T-helper 2 cell treated with Interferon-gamma antibody and Interleukin-4, amounts not matched to agents 100 ng/mL and 5 ng/mL, for 36 hours (primary cell): Measurements from ENCODE around the gene CUL5. TPM values are rescaled to one million over a fixed set of nuclear protein-coding genes. Genes with fewer than 3 reads are reported as not detected.

Experiments used
- intact Hi-C: fragments of 100-400 bp; cut with micrococcal nuclease; formaldehyde crosslinking; loops from one replicate; pipeline ENCODE4 v1.15.1; 2023
- total RNA-seq: library from RNA; stranded (reverse); gene quantifications from 2 replicates; pipeline ENCODE4 v1.2.3, GENCODE V29; 2022

CUL5 gene
- 30.6 and 31.6 TPM in 2 replicates for total RNA-seq

DNA sequence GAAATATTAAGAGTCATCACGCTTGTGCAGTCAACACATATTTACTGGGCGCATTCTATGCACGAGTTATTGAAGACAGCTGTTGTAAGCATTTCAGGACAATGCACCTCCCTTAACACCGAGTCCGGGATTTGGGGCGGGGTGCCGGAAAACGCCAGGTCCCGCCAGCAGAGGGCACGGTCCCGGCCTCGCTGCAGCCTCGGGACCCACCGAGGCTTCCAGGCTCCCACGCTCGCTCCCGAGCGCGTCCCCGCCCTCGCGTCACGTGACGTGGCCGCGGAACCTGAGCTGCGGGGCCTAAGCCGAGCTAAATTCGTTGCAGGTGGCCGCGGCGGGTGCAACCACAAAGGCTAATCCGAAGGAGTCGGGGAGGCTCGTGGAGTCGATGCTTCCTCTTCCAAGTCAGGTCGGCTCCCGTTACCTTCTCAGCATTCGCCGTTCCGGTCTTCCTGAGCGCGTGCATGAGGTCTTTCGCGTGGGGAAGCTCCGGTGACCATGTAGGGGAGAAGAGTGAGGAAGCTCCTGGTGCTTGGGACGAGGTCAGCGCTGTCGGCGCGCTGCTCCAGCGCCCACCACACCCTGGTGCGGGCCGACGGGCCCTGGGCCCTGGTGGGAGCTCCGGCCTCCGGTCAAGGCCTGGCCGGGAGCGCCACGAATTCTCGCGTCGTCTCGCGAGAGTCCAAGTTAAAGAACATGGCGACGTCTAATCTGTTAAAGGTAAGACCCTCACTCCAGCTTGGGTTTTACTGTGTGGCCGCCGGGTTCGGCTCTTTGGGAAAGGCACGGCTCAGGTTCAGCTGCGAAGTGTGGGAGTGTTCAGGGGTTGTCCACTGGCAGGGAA lies at the start of gene CUL5:
Gene CUL5, plus strand, starts transcription at position 243 of the 841 bp plus-strand sequence. Its CDS starts 451 bp downstream, at position 694.
- intact Hi-C loops, result loop anchor here (1.0 to 2.0 kb wide), 9 partner anchors 81 to 656 kb away; partner anchors contain the start of genes ACAT1, ALKBH8, C11orf65 and DDX10

DNA sequence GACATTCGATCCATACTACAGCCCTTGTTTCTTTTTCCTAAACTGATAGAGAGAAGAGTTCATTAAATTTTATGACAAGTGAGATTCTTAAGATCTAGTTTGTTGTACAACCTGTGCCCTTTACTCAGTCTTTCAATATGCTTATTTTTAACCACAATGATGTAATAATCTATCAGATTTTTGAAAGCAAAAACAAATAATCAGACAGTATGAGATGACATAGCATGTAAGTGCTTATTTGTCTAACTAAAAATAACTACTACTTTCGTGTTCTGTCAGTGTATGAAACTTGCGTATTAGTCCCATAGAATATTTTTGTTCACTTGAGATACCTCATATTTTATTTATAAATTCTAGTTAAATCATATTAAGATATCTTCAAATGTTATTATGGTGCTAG lies 47.2 kb upstream of the CUL5 start:
- intact Hi-C loops, result no loop called here

DNA sequence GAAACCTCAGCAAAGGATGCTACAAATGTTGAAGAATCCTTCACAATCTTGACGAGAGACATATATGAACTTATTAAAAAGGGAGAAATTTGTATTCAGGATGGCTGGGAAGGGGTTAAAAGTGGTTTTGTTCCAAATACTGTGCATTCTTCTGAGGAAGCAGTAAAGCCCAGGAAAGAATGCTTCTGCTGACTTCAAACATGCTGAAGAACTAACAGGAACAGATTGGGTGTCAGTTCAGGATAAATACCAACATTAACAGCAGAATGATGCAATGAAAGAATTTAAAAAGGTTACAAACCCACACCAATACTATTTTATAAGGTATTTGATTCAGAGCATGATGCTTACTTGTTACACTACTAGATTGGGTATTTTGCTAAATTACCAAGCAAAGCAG lies 46.5 kb upstream of the CUL5 start:
- intact Hi-C loops, result no loop called here

DNA sequence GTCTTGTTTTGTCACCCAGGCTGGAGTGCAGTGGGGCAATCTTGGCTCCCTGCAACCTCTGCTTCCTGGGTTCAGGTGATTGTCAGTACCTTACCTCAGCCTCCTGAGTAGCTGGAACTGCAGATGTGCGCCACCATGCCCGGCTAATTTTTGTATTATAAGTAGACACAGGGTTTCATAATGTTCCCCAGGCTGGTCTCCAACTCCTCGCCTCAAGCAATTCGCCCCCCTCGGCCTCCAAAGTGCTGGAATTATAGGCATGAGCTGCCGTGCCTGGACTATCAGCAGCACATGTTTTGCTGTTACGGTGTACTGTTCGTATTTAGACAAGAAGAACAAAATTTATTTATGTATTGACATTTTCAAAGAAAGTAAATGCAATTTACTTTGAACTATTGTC lies 45.6 kb upstream of the CUL5 start:
- intact Hi-C loops, result no loop called here

DNA sequence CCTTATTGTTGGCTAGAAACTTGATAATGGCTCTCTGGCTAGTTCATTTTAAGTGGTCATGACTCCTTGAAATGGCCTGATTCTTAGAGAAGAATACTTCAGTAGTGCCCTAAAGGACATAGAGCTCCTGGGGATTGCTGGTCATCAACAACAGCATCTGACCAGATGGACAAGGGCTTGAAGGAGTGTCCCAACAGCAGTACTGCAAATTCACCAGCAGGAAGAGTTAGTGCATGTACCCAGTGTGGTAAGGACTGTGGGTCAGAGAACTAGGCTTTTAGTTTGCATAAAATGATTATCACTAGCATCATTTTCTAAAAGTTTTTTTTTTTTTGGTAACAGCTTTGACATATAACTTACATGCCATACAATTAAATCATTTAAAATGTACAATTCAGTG lies 39.5 kb upstream of the CUL5 start:
- intact Hi-C loops, result no loop called here

DNA sequence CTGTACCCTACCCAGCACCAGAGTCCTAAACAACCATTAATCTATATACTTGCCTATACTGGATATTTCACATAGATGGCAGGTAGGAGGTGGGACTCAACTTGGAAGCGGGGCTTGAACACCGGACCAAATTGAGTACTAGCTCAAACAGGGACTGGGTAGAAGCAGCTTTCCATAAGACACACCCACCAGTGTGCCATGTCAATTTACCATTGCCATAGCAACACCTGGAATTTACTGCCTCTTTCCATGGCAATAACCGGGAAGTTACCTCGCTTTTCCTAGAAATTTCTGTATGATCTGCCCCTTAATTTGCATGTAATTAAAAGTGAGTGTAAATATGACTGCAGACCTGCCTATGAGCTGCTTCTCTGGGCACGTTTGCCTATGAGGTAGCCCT lies 38.6 kb upstream of the CUL5 start:
- intact Hi-C loops, result no loop called here

DNA sequence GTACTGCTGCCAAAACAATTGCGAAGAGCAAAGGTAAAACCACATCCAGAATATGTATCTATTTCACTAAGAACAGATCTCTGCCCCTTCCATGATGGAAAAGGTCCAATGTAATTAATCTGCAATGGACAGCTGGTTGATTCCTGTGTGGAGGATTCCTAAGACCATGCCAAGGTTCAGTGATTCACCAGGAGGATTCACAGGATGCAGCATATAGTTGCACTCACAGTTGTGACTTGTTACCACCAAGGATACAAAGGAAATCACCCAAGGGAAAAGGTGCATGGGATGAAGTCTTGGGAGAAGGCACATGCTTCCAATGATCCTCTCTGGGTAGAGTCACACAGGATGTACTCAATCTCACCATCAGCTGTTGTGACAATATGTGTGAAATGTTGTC lies 35.1 kb upstream of the CUL5 start:
- intact Hi-C loops, result no loop called here

DNA sequence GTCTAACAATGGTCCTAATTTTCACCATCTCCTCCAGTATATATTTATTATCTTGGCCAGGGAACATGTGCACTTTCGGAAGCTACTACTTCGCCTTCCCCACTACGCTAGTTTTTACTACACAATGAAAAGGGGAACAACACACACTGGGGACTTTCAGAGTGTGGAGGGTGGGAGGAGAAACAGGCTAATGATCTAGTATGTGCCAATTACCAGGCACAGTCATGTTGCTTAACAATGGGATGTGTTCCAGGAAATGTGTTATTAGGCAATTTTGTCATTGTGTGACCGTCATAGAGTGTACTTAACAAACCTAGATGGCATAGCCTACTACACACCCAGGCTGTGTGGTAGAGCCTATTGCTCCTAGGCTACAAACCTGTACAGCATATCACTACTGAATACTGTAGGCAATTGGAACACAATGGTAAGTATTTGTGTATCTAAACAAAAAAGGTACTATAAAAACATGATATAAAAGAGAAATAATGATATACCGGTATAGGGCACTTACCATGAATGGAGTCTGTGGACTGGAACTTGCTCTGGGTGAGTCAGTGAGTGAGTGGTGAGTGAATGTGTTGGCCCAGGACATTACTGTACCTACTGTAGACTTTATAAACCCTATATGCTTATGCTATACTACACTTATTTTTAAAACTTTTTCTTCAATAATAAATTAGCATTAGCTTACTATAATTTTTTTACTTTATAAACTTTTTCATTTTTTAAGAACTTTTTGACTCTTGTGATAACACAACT lies 20.1 kb upstream of the CUL5 start:
- intact Hi-C loops, result no loop called here

DNA sequence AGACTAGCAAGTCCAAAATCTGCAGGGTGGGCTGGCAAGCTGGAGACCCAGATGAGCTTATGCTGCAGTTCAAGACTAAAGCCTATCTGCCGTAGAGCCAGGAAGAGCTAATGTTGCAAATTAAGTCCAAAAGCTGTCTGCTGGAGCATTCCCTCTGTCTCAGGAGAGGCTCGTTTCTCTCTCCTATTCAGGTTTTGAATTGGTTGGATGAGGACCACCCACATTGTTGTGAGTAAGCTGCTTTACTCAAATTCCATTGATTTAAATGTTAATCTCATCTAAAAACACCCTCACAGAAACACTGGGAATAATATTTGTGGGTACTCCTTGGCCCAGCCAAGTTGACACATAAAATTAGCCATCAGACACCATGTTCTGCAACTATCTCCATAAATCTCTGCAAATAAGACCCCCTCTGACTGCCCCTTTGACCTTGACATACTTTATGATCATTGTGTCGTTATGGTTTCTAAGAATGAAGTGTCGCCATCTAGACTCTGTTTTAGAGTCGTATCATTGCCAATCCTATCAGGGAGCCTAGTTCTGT lies 16.8 kb upstream of the CUL5 start:
- intact Hi-C loops, result no loop called here

DNA sequence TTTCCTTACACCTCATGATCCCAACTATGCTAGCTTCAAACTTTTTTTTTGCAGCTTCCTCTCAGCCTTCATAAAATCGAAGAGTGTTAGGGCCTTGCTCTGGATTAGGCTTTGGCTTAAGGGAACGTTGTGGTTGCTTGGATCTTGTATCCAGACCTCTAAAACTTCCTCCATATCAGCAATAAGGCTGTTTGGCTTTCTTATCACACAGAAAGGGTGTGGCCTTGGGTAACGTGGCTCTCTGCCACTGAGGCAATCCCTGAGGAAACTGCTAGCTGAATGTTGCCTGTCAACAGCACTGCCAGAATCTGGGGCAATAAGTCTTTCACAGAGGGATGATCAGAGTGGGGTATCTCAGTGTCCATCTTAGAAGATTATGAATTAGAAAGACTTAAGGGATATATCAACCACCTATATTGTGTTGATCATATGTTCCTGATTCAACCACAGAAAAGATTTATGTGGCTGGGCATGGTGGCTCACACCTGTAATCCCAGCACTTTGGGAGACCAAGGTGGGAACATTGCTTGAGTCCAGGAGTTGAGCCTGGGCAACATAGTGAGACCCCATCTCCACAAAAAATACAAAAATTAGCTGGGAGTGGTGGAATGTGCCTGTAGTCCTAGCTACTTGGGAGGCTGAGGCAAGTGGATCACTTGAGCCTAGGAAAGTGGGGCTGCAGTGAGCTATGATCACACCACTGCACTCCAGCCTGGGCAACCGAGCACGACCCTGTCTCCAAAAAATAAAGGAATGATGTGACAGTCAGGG lies 12.5 kb upstream of the CUL5 start:
- intact Hi-C loops, result no loop called here

DNA sequence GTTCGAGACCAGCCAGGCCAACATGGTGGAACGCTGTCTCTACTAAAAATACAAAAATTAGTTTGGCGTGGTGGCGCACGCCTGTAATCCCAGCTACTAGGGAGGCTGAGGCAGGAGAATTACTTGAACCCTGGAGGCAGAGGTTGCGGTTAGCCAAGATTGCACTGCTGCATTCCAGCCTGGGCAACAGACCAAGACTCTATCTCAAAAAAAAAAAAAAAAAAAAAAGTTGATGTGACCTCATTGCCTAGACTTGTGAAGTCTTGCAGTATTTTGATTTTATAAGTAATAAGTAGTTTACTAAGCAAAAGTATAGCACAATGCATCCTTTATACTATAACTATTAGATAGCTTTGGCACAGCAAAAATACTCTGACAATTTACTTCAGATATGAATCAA lies 9.9 kb upstream of the CUL5 start:
- intact Hi-C loops, result no loop called here

DNA sequence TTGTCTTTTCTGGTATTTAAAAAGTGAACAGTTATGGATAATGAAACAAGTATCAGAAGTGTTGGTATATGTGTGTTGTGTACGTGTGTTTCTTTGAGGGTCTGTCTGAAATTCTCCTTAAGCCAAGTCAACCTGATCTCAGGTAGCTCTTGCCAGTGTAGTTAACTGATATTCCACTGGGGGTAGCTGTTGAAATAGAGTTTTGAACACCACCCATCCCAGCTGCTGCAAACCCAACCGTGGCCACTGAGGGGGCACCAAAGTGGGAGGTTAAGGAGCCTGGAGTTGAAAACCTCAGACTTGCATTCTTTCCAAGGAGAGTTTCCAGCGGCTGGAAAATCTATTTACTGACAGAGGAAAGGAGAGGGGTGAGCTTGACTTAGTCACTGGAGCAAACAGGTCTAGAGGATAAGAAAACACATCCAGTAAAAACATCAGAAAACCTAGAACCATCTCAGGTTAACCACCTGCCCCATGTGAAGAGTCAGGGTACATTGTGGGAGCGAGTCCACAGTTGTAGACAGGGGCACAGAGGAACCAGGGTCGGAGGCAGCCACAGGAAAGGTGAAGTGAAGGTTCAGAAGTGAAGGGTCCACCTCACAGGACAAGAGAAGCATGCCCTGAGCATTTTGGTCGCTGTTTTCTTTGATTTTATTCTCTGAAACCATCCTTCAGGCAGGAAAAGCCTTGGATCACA lies 8.8 kb upstream of the CUL5 start:
- intact Hi-C loops, result no loop called here

DNA sequence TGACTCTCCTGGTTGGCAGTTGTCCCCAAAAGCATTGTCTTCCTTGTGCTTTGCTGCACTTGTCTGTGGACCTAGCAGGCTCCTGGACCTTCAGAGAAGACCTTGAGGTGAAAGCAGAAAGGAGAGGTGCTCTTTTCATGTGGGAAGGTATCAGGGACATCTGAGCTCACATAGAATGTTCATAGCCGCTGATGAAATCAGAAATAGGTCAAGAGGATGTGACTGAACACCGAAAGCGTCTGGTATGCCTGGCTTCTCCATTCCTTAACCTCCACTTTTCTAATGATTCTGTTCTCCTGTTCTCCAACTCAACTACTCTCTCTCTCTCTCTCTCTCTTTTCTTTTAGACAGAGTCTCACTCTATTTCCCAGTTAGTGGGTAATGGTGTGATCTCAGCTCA lies 6.2 kb upstream of the CUL5 start:
- intact Hi-C loops, result no loop called here

DNA sequence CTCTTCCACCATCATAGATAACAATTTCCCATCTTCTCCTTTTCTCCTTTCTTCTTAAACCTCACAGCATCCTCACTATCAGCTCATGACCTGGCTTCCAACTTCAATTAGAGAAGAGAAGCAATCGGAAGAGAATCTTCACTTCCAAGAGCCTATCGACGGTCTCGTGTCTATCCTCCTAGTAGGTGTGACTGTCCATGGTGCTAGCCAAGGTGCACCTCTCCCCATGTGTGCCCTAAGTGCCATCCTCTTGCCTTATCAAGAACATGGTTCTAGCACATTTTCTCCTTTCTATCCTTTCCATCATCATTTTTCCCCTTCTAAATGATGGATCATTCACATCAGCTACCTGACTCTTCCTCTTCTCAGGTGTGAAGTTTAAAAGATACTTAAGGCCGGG lies 5.1 kb upstream of the CUL5 start:
- intact Hi-C loops, result no loop called here

DNA sequence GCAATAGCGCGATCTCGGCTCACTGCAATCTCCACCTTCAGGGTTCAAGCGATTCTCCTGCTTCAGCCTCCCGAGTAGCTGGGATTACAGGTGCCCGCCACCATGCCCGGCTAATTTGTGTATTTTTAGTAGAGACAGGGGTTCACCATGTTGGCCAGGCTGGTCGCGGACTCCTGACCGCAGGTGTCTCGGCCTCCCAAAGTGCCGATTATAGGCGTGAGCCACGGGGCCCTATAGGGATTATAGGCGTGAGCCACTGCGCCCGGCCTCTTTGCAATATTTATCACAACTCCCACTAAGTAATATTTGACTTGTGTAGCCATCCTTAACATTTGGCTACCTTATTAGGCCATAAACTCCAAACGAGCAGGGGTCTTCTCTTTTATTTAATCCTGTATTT lies 879 bp upstream of the CUL5 start:
- intact Hi-C loops, result loop anchor here (1.0 to 2.0 kb wide), 7 partner anchors 80 to 657 kb away; partner anchors contain the start of genes ACAT1, ALKBH8, DDX10 and EXPH5

DNA sequence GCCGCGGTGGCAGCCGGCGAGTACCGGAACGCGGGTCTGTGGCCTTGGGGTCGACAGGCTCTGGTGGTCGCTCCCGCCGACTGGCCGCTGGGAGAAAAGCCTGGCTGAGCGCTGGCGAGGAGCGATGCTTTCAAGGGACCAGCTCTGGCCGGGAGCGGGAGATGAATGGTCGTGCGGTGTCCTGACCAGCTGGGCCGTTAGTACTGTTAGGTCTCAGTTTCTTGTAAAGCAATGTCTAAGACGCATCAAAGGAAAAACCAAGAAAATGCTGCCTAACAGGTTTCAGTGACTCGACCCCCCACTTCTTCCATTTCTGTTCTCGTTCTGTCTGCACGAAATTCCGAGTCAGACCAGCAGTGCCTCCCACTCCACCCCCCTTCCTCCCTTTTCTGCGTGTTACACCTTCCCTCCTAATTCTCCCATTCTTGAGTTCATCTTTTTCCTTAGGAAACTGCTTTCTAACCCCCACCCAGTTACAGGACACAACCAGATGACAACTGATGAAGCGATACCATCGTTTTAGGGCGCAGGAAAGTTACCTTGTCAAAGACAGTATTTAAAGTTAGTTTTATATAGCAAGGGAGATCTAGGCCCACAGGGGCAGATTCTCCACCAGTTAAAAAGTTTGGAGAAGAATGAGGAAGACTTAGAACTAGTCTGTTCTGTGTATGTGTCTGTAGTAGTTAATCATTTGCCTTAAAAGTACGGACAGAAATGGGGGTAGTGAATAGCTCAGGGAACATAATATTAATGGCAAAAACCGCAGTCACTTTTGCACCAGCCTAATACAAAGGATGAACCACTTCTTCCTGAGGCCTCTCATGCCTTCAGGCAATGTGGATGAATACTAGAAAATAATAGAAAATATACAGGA lies 1.0 kb downstream of the CUL5 start:
- intact Hi-C loops, result loop anchor here (1.0 to 5.0 kb wide), 6 partner anchors 58 to 655 kb away; partner anchors contain the start of genes ALKBH8, C11orf65, DDX10 and NPAT

DNA sequence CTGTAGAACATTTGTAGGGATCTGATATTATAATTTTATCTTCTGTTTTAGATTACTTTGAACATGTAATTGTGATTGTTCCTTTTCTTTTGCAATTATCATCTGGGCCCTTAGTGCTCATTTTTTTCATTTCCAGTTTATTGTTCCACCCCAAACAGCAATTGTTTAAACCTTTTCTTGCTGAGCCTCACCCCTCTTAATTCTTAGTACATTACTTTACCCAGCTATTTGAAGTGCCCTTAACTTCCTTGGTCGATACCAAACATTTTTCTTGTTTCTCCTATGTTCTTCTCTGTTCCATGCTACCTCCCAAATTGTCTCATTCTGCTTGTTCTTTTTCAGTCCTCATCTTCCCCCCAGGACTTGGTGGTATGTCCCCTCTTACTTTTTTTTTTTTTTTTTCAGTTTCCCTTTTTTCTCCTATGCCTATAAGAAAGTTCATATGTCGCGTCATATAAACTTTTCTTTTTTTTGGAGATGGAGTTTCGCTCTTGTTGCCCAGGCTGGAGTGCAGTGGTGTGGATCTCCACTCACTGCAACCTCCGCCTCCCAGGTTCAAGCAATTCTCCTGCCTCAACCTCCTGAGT lies 3.5 kb downstream of the CUL5 start:
- intact Hi-C loops, result loop anchor here (5.0 kb wide), 1 partner anchor 55 kb away; no protein-coding TSS in a partner anchor

DNA sequence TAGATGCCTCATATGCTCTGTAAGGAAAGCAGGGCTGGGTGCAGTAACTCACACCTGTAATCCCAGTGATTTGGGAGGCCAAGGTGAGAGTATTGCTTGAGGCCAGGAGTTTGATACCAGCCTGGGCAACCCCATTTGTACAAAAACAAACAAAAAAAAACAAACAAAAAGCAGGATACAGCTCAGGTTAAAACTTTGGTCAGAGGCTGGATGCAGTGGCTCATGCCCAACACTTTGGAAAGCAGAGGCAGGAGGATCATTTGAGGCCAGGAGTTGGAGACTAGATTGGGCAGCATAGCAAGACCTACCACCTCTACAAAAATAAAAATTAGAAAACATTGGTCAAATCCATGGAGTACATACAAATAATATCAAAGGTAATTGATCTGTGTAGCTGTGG lies 7.9 kb downstream of the CUL5 start:
- intact Hi-C loops, result no loop called here

DNA sequence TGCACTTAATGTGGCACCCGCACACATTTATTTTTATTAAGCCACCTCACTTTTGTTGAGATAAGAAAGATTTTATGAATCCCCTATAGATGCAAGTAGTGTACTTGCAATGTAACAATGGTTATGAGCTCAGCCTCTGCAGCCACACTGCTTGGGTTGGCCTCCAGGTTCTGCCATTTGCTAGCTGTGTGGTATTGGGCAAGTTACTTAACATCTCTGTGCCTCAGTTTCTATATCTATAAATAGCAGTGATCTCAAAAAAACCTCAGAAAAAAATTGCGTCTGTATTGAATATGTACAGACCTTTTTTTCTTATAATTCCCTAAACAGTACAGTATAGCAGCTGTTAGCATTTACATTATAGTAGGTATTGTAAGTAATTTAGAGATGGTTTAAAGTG lies 10.0 kb downstream of the CUL5 start:
- intact Hi-C loops, result no loop called here
